Heart left ventricle (tissue), 16 donors: ENCODE data around the gene DPP10. TPM values are rescaled to one million over a fixed set of nuclear protein-coding genes. Genes with fewer than 3 reads are reported as not detected.

Experiments
- ATAC-seq, 4 donors: fragments of 200-7000 bp; cut with Tn5 transposase; one replicate each; pipeline ENCODE4 v1.9.1; 2020 to 2022; ENCODE audit warnings: moderate library complexity in 4 of 4, mild to moderate bottlenecking in 3 of 4, moderate number of reproducible peaks in 1 of 4
- DNase-seq, 5 donors: peaks; one replicate each; pipeline ENCODE4 v3.0.0-alpha.2; 2020
- H3K27ac ChIP-seq, 12 donors: fragments of 200-600 bp; sonication (generic) in 4 of 12; one replicate each; pipeline versions ENCODE4 v1.5.0 to v1.8.0; 2016 to 2022; ENCODE audit warnings: mild to moderate bottlenecking in 2 of 12
- H3K27me3 ChIP-seq, 9 donors: fragments of 200-600 bp; sonication (generic) in 2 of 9; one replicate each; pipeline versions ENCODE4 v1.5.1 to v1.8.0; 2016 to 2022; ENCODE audit warnings: mild to moderate bottlenecking in 3 of 9
- H3K36me3 ChIP-seq, 9 donors: fragments of 200-600 bp; sonication (generic) in 2 of 9; one replicate each; pipeline versions ENCODE4 v1.5.0 to v1.8.0; 2018 to 2022; ENCODE audit warnings: mild to moderate bottlenecking in 2 of 9
- H3K4me1 ChIP-seq, 12 donors: fragments of 200-600 bp; sonication (generic) in 4 of 12; one replicate each; pipeline versions ENCODE4 v1.5.0 to v1.8.0; 2016 to 2022; ENCODE audit warnings: mild to moderate bottlenecking in 3 of 12
- H3K4me3 ChIP-seq, 12 donors: fragments of 200-600 bp; sonication (generic) in 4 of 12; one replicate each; pipeline versions ENCODE4 v1.5.0 to v1.8.0; 2017 to 2022; ENCODE audit warnings: mild to moderate bottlenecking in 9 of 12, moderate library complexity in 4 of 12
- H3K9me3 ChIP-seq, 12 donors: fragments of 200-600 bp; sonication (generic) in 4 of 12; one replicate each; pipeline versions ENCODE4 v1.5.0 to v1.8.0; 2016 to 2022; ENCODE audit warnings: mild to moderate bottlenecking in 1 of 12
- CTCF ChIP-seq, 12 donors: fragments of 200-600 bp; sonication (generic) in 4 of 12; IDR thresholded peaks; one replicate each; pipeline versions ENCODE4 v1.5.0 to v1.8.0; 2018 to 2022; ENCODE audit warnings: antibody characterized with exemption in 12 of 12, mild to moderate bottlenecking in 5 of 12
- POLR2A ChIP-seq, 2 donors: fragments of 450-650 bp; IDR thresholded peaks; one replicate each; pipeline ENCODE4 v1.6.1; 2017; ENCODE audit warnings: antibody characterized with exemption in 2 of 2, mild to moderate bottlenecking in 2 of 2, moderate library complexity in 2 of 2
- WGBS, 4 donors: extraction: QIAGEN DNeasy Blood & Tissue Kit in 2 of 4; methylation state at CpG; one replicate each; pipeline versions ENCODE4 v1.1.5 to v1.1.7; 2013 to 2018; 5-methylcytosine and 5-hydroxymethylcytosine counted together
- intact Hi-C, 10 donors: fragments of 100-400 bp; cut with DNase I; formaldehyde crosslinking; loops; one replicate each; pipeline versions ENCODE4 v1.11.1 to v1.14.2; 2022
- polyA plus RNA-seq, 2 donors: library from polyadenylated mRNA; stranded (reverse); fragments of 200-250 nt; gene quantifications; one replicate each; pipeline ENCODE4 v1.2.3, GENCODE V29; 2013
- total RNA-seq, 9 donors: library from RNA; depleted of rRNA in 2 of 9; stranded (reverse); fragments of >200 nt in 2 of 9; fragmentation: NEBNext Ultra II Directional in 3 of 9; extraction: Animal tissue kit (Norgen Biotek cat#: 25700) in 3 of 9; gene quantifications; one replicate each; pipeline versions ENCODE4 v1.1.0 to v1.2.4, GENCODE V29; 2016 to 2023
- donor health status: ischemic (EF 13 %, LVEDD 7.1; RV severe dilation, severe dysfunction).
- donor health status: healthy with polysubstance abuse.
- donor health status: DM: no; HTN: yes; CAD: no.
- donor health status: DM: no; HTN: no; CAD: no.
- donor health status: ischemic (EF 25% LVEDD 6.9; RV normal size, moderate dysfunction).
- donor health status: ischemic (EF 25% LVEDD 5.7; RV mildly dilated, moderate dysfunction).
- donor health status: healthy.
- donor health status: DM: yes; HTN: yes; CAD: no.
- donor health status: ischemic (EF 35%, LVEDD 5.7; RV mildly dilated, moderate dysfunction).
- donor health status: nonischemic (EF 11% LVEDD 7.7; RV severe dilation, severe dysfunction).
- donor health status: DM: yes; HTN: yes; CAD: no.
- donor health status: PGD.
- donor health status: ischemic (EF 29% LVEDD 5.4; RV normal size, mild dysfunction).
- donor health status: nonischemic (EF 23%, LVEDD 6.1; RV moderate dilation, normal function).

DPP10 gene
- total and polyA plus RNA-seq, 11 donors: 0.88 TPM; not detected in 10

- H3K36me3 ChIP-seq: no peaks in the 10 kb centered on the region
- TF ChIP-seq POLR2A (IDR thresholded peaks at IDR 0.05): no peak
- TF ChIP-seq CTCF (IDR thresholded peaks at IDR 0.05): no peak
- ATAC-seq (no peak), DNase-seq (no peak)
- H3K27ac ChIP-seq: no peak overlapping the region
- intact Hi-C loops: no loop called here
- no peaks in the 10 kb centered on the region for H3K9me3 ChIP-seq
- H3K27me3 ChIP-seq: no peaks in the 10 kb centered on the region
- WGBS, 4 donors: 79 to 83% (median 81%) methylated on average over 5 of the region's 5 CpGs
- no peak overlapping the region for H3K4me3 ChIP-seq
- no peaks in the 10 kb centered on the region for H3K4me1 ChIP-seq
Observed at GRCh38 chr2:114786901-114787300, 344.5 kb downstream of the DPP10 start.

GRCh38 chr2:114787486-114787885, 345.0 kb downstream of the DPP10 start:
- intact Hi-C loops: no loop called here
- Histone ChIP-seq H3K9me3 (no peaks in the 10 kb centered on the region), H3K4me3 (no peak overlapping the region), H3K27ac (no peak overlapping the region), H3K4me1 (no peaks in the 10 kb centered on the region), H3K27me3 (no peaks in the 10 kb centered on the region), H3K36me3 (no peaks in the 10 kb centered on the region)
- ATAC-seq: no peak
- 71 to 83% (median 75%) methylated on average over 3 of the region's 3 CpGs for WGBS, 4 donors
- no peak for TF ChIP-seq POLR2A (IDR thresholded peaks at IDR 0.05)
- no peak for TF ChIP-seq CTCF (IDR thresholded peaks at IDR 0.05)
- DNase-seq: no peak

- H3K27me3 ChIP-seq: no peaks in the 10 kb centered on the region
- no peak overlapping the region for H3K4me3 ChIP-seq
- intact Hi-C loops: no loop called here
- TF ChIP-seq POLR2A (IDR thresholded peaks at IDR 0.05): no peak
- no peak for TF ChIP-seq CTCF (IDR thresholded peaks at IDR 0.05)
- no peaks in the 10 kb centered on the region for H3K9me3 ChIP-seq
- no peaks in the 10 kb centered on the region for H3K36me3 ChIP-seq
- no peak overlapping the region for H3K27ac ChIP-seq
- no peak for DNase-seq
- WGBS, 4 donors: 67 to 86% (median 78%) methylated on average over 1 of the region's 1 CpG
- no peak for ATAC-seq
- no peaks in the 10 kb centered on the region for H3K4me1 ChIP-seq
Observed at GRCh38 chr2:114789989-114790388, 347.5 kb downstream of the DPP10 start.

- ATAC-seq: no peak
- WGBS, 4 donors: 82 to 84% (median 83%) methylated on average over 4 of the region's 4 CpGs
- intact Hi-C loops: no loop called here
- H3K27me3 ChIP-seq: peaks cover 0 to 3% (median 0%) of the 10 kb centered on the region in 9 donors
- no peaks in the 10 kb centered on the region for H3K36me3 ChIP-seq
- no peak overlapping the region for H3K4me3 ChIP-seq
- H3K9me3 ChIP-seq: no peaks in the 10 kb centered on the region
- H3K4me1 ChIP-seq: no peaks in the 10 kb centered on the region
- no peak for DNase-seq
- no peak overlapping the region for H3K27ac ChIP-seq
- no peak for TF ChIP-seq POLR2A (IDR thresholded peaks at IDR 0.05)
- no peak for TF ChIP-seq CTCF (IDR thresholded peaks at IDR 0.05)
Observed at GRCh38 chr2:114797540-114797939, 355.1 kb downstream of the DPP10 start.
